ENCODE results near the gene OVCA2.

Gene OVCA2

GRCh38 chr17:2034157-2034556 is 7.7 kb upstream of the OVCA2 start:
- TF ChIP-seq CTCF (IDR thresholded peaks at IDR 0.05; ENCODE audit: low read depth, low read length): no peak
- H3K4me3 ChIP-seq (ENCODE audit: low read depth, low read length): no peak overlapping the region
- no peak for DNase-seq (ENCODE audit: low read depth, low spot score)
- in situ Hi-C loops (cut with HindIII; ENCODE audit: low sequenced_read_pairs): loop anchor here (25.0 kb wide), 1 partner anchor 122 kb away; no protein-coding TSS in a partner anchor

- no peak for DNase-seq (ENCODE audit: low read depth, low spot score)
- in situ Hi-C loops (cut with HindIII; ENCODE audit: low sequenced_read_pairs): loop anchor here (25.0 kb wide), 1 partner anchor 123 kb away; no protein-coding TSS in a partner anchor
- no peak for TF ChIP-seq CTCF (IDR thresholded peaks at IDR 0.05; ENCODE audit: low read depth, low read length)
- no peak overlapping the region for H3K4me3 ChIP-seq (ENCODE audit: low read depth, low read length)
Observed at GRCh38 chr17:2034806-2035540, 6.8 kb upstream of the OVCA2 start.

GRCh38 chr17:2035541-2036488 is 6.0 kb upstream of the OVCA2 start:
- in situ Hi-C loops (cut with HindIII; ENCODE audit: low sequenced_read_pairs): loop anchor here (25.0 kb wide), 1 partner anchor 124 kb away; no protein-coding TSS in a partner anchor
- no peak for DNase-seq (ENCODE audit: low read depth, low spot score)
- no peak overlapping the region for H3K4me3 ChIP-seq (ENCODE audit: low read depth, low read length)
- TF ChIP-seq CTCF (IDR thresholded peaks at IDR 0.05; ENCODE audit: low read depth, low read length): no peak

GRCh38 chr17:2037155-2037554 is 4.7 kb upstream of the OVCA2 start:
- no peak overlapping the region for H3K4me3 ChIP-seq (ENCODE audit: low read depth, low read length)
- DNase-seq (ENCODE audit: low read depth, low spot score): no peak
- in situ Hi-C loops (cut with HindIII; ENCODE audit: low sequenced_read_pairs): loop anchor here (25.0 kb wide), 1 partner anchor 125 kb away; no protein-coding TSS in a partner anchor
- TF ChIP-seq CTCF (IDR thresholded peaks at IDR 0.05; ENCODE audit: low read depth, low read length): no peak

GRCh38 chr17:2040219-2040827 is 1.5 kb upstream of the OVCA2 start:
- no peak overlapping the region for H3K4me3 ChIP-seq (ENCODE audit: low read depth, low read length)
- no peak for TF ChIP-seq CTCF (IDR thresholded peaks at IDR 0.05; ENCODE audit: low read depth, low read length)
- DNase-seq (ENCODE audit: low read depth, low spot score): no peak
- in situ Hi-C loops (cut with HindIII; ENCODE audit: low sequenced_read_pairs): loop anchor here (25.0 kb wide), 1 partner anchor 128 kb away; no protein-coding TSS in a partner anchor

GRCh38 chr17:2040942-2041560 is 771 bp upstream of the OVCA2 start:
- TF ChIP-seq CTCF (IDR thresholded peaks at IDR 0.05; ENCODE audit: low read depth, low read length): no peak
- H3K4me3 ChIP-seq (ENCODE audit: low read depth, low read length): peak overlapping the region; percentile 80
- no peak for DNase-seq (ENCODE audit: low read depth, low spot score)
- in situ Hi-C loops (cut with HindIII; ENCODE audit: low sequenced_read_pairs): loop anchor here (25.0 kb wide), 1 partner anchor 129 kb away; no protein-coding TSS in a partner anchor

Data from astrocyte of the spinal cord (primary cell).